GM12875 (cell line): ENCODE data around the gene LAMTOR5.

Experiments used
- H3K4me3 ChIP-seq: one replicate; pipeline ENCODE4 v1.5.1; 2011; ENCODE audit warnings: low read depth, low read length, control low read depth
- CTCF ChIP-seq: IDR thresholded peaks from 2 replicates; pipeline ENCODE4 v1.5.1; 2011; ENCODE audit warnings: low read depth, mild to moderate bottlenecking, control low read depth, inconsistent platforms, low read length, moderate library complexity, borderline replicate concordance; ENCODE audit not compliant: insufficient read depth

LAMTOR5 gene

GRCh38 chr1:110394493-110394820, 13.0 kb downstream of the LAMTOR5 start:
- TF ChIP-seq CTCF = no peak
- H3K4me3 ChIP-seq = no peak overlapping the region

- H3K4me3 ChIP-seq = no peak overlapping the region
- TF ChIP-seq CTCF = no peak
Measured at GRCh38 chr1:110393691-110394492, 13.6 kb downstream of the LAMTOR5 start.

GRCh38 chr1:110393286-110393685, 14.2 kb downstream of the LAMTOR5 start:
- TF ChIP-seq CTCF = no peak
- H3K4me3 ChIP-seq = no peak overlapping the region

- H3K4me3 ChIP-seq = no peak within 1 kb of the TSS
- TF ChIP-seq CTCF = no peak
Measured at GRCh38 chr1:110390692-110391245, 16.7 kb downstream of the LAMTOR5 start, which contains the start of gene SLC16A4. TSS of gene SLC16A4 (minus strand) at chr1:110391026. CDS start at chr1:110389323, 1,703 bp downstream.

GRCh38 chr1:110390096-110390495, 17.4 kb downstream of the LAMTOR5 start:
- no peak for TF ChIP-seq CTCF
- no peak overlapping the region for H3K4me3 ChIP-seq

GRCh38 chr1:110387048-110387754, 20.3 kb downstream of the LAMTOR5 start:
- no peak overlapping the region for H3K4me3 ChIP-seq
- TF ChIP-seq CTCF = no peak
